ENCODE results near the gene TMEM120A.

The TMEM120A gene

GRCh38 chr7:75969704-75970498, 24.5 kb downstream of the TMEM120A start:
- no peaks in the 10 kb centered on the region for H3K27me3 ChIP-seq (ENCODE audit: insufficient read depth, poor library complexity, severe bottlenecking)
- no peak overlapping the region for H3K4me3 ChIP-seq (replicated peaks; ENCODE audit: insufficient read depth, low read length)
- DNase-seq (ENCODE audit: low read depth in 1 of 2, low spot score in 1 of 2): no peak
- no peak overlapping the region for H3K27ac ChIP-seq (replicated peaks)
- TF ChIP-seq POLR2AphosphoS5 (IDR thresholded peaks at IDR 0.05; ENCODE audit: low read depth) (no peak), REST (IDR thresholded peaks at IDR 0.05; ENCODE audit: insufficient replicate concordance, low read depth) (no peak), CTCF (IDR thresholded peaks at IDR 0.05; ENCODE audit: insufficient read depth, low read length) (no peak), SPI1 (IDR thresholded peaks at IDR 0.05; ENCODE audit: borderline replicate concordance, low read depth) (no peak), GABPA (IDR thresholded peaks at IDR 0.05; ENCODE audit: low read depth) (no peak)

GRCh38 chr7:75969182-75969581, 25.2 kb downstream of the TMEM120A start:
- Histone ChIP-seq H3K4me3 (replicated peaks; ENCODE audit: insufficient read depth, low read length) (no peak overlapping the region), H3K27me3 (ENCODE audit: insufficient read depth, poor library complexity, severe bottlenecking) (no peaks in the 10 kb centered on the region), H3K27ac (replicated peaks) (no peak overlapping the region)
- no peak for DNase-seq (ENCODE audit: low read depth in 1 of 2, low spot score in 1 of 2)
- TF ChIP-seq REST (IDR thresholded peaks at IDR 0.05; ENCODE audit: insufficient replicate concordance, low read depth): no peak
- TF ChIP-seq CTCF (IDR thresholded peaks at IDR 0.05; ENCODE audit: insufficient read depth, low read length): no peak
- TF ChIP-seq GABPA (IDR thresholded peaks at IDR 0.05; ENCODE audit: low read depth): no peak
- no peak for TF ChIP-seq SPI1 (IDR thresholded peaks at IDR 0.05; ENCODE audit: borderline replicate concordance, low read depth)
- TF ChIP-seq POLR2AphosphoS5 (IDR thresholded peaks at IDR 0.05; ENCODE audit: low read depth): no peak

GRCh38 chr7:75968561-75969001, 25.8 kb downstream of the TMEM120A start:
- DNase-seq (ENCODE audit: low read depth in 1 of 2, low spot score in 1 of 2): no peak
- Histone ChIP-seq H3K4me3 (replicated peaks; ENCODE audit: insufficient read depth, low read length) (no peak overlapping the region), H3K27ac (replicated peaks) (no peak overlapping the region), H3K27me3 (ENCODE audit: insufficient read depth, poor library complexity, severe bottlenecking) (no peaks in the 10 kb centered on the region)
- TF ChIP-seq POLR2AphosphoS5 (IDR thresholded peaks at IDR 0.05; ENCODE audit: low read depth): no peak
- TF ChIP-seq CTCF (IDR thresholded peaks at IDR 0.05; ENCODE audit: insufficient read depth, low read length): no peak
- TF ChIP-seq SPI1 (IDR thresholded peaks at IDR 0.05; ENCODE audit: borderline replicate concordance, low read depth): no peak
- TF ChIP-seq REST (IDR thresholded peaks at IDR 0.05; ENCODE audit: insufficient replicate concordance, low read depth): no peak
- TF ChIP-seq GABPA (IDR thresholded peaks at IDR 0.05; ENCODE audit: low read depth): no peak

All from HL-60 (cell line).